Stimulated activated CD8-positive, alpha-beta memory T cell treated with anti-CD3 and anti-CD28 coated beads, Interleukin-15, amount 100 ng/mL, for 1 hour (primary cell): ENCODE data around the gene AVP.
"Not testable (repeated sequence)": the region's sequence is repeated elsewhere in the genome, so short reads cannot be mapped to it uniquely, and the experiment has no call there.

Experiments used
- DNase-seq: peaks from one replicate; pipeline ENCODE4 v3.0.0-alpha.2; 2020; ENCODE audit warnings: low read depth

Gene AVP

DNA sequence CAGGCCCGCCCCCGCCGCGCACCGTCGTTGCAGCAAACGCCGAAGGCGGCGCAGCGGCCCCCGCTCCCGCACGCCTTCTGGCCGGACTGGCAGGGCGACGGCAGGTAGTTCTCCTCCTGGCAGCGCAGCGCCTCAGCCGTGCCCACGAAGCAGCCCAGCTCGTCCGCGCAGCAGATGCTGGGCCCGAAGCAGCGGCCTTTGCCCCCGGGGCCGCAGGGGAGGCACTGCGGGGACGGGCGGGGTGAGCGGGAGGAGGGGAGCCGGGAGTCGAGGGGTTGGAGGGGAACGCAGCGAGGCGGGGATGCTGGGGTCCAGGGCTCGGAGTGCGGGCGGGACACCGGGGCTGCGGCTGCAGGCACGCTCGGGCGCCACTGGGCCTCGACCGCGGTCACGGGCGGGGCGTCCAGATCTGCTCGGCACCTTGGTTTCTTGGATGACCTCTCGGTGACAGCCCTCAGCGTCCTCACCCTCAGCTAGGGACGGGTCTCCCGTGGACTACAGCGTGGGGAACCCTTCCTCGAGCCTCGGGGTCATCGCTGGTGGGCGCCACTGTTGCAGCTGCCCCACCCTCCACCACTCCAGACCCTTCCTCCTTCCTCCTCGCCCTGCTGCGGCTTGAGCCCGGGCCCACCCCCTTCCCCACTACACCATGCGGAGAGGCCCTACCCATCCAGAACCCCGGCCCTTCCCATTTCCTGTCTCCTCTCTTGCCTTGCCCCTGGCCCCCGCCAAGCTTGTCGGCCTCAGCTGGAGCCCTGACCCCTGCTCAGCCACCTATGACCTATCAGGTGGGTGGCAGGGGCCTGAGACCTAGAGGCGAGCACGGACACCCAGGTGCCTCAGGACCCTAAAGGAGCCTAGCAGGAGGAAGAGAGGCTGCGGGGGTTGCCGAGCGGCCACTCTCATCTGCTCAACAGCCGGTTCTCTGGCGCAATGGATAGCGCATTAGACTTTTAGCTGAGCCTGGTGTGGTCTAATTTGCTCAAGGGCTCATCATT, 1.3 kb downstream of the AVP start:
- no peak for DNase-seq

DNA sequence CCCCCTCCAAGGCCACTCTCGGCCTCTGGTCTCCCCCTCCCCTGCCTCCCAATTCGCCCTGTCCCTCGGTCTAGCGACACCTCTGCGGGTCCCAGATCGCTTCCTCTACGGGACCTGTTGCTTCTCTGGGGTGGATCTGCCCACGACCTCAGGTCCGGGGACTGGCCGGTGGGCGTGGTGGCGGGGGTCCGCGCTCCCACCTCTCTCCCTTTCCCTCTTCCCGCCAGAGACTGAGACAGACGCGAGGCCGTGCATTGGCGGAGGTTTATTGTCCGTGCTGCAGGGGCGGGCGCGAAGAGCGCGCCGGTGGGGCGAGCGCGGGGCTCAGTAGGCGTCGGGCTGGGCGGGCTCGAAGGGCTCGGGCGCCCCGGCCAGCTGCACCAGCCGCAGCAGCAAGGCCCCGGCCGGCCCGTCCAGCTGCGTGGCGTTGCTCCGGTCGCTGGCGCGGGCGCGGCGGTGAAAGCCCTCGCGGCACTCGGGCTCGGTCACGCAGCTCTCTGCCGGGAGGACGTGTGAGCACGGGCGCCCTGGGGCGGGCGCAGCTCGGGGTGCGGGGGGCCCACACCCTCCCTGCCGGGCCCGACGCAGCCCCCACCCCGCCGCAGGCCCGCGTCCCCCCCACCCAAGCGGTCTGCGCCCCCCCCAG, 2.1 kb downstream of the AVP start:
- no peak for DNase-seq

DNA sequence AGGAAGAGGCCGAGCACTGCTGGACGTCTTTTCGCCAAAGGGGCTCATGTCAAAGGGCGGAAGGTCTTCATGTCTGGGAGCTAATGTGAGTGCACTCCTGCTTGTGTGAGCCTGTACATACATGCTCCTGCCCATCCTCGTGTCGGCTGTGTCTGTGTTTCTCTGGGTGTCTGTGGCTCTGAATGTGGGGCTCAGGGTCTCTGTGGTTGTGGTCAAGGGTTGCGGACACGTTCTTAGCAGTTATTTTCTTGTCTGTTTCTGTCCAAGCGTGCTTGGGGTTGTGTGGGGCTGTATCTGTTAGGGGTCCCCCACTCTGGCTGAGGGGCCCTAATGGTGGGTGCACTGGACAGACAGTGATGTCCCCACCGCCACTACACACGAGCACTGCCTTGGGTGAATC, 2.9 kb downstream of the AVP start:
- DNase-seq = no peak

GRCh38 chr20:3080939-3081388, 3.6 kb downstream of the AVP start:
- DNase-seq = no peak

GRCh38 chr20:3077618-3078134, 6.8 kb downstream of the AVP start:
- DNase-seq = no peak

DNA sequence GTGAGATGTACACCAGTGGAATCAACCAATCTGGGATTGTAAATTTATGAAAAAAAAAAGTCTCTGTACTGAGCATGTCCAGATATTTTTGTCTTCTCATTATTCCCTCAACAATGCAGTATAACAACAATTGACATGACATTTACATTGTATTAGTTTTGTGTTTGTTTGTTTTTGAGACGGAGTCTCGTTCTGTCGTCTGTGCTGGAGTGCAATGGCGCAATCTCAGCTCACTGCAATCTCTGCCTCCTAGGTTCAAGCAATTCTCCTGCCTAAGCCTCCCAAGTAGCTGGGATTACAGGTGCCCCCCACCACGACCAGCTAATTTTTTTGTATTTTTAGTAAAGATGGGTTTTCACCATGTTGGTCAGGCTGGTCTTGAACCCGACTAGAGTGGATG, 9.2 kb downstream of the AVP start:
- DNase-seq = not testable (repeated sequence)

GRCh38 chr20:3074812-3075211, 9.7 kb downstream of the AVP start:
- no peak for DNase-seq

- not testable (repeated sequence) for DNase-seq
Observed at GRCh38 chr20:3073251-3073643, 11.3 kb downstream of the AVP start.

DNA sequence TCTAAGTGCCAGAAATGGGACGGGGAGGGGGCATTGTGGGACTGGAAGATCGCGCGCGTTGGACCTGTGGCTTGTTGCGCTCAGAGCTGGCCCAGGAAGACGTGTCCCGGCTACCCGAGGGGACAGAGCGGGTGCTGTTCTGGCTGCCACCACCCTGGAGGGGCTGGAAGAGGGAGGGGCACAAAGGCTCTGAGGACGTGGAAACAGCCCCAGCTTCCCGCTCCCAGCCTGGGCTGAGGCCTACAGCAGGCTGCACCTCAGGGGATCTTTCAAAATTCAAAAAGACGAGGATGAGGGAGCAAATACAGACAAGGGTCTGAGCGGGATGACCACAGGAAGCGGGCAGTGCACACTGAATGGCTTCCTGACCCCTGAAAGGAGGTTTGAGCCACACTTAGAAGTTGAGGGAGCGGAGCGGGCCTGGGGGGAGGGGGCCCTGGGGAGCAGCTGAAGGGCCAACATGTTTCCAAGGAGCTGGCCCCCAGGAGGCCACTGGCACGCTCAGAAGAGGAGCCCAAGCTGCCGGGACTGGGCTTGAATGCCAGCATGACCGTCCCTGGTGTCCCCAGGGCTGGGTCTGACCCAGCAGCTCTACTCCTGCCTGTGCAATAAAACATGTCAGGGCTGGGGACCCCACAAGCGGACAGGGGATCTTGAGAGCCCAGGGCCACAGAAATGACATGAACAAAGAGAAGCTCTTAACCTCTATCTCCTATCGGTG, 11.8 kb downstream of the AVP start:
- no peak for DNase-seq

GRCh38 chr20:3071610-3072529, 12.7 kb downstream of the AVP start, which contains the start of gene OXT:
TSS of gene OXT (plus strand) at chr20:3071620. CDS start at chr20:3071656, 36 bp downstream.
- peak; percentile 34 for DNase-seq

DNA sequence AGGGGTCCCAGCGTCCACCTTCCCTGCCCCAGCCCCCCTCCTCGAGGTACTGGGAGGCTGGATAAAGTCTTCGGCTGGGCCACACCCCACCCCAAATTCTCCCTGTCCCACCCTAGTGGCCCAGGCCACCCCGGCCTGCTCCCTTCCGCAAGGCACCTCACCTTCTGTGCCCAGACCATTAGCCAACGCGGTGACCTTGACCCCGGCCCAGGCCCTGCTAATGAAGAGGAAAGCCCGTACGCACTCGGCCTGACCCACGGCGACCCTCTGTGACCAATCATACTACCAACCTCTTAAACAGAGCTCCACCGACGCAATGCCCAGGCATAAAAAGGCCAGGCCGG, 13.3 kb downstream of the AVP start:
- DNase-seq = no peak

DNA sequence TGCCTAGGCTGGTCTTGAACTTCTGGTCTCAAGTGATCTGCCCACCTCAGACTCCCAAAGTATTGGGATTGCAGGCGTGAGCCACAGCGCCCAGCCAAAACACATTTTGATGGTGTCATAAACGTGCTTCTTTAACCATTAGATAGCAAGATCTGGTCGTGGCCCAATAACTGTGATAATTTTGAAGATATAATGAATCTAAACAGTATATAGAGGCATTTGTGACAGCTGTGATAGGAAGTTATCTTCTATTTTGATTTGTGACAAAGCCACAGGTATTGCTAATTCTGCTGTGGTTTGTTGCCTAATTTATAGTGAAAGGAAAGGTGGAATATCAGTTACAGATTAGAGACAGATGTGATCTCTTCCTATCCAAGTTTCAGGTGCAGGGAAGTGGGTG, 13.8 kb downstream of the AVP start:
- DNase-seq = no peak

DNA sequence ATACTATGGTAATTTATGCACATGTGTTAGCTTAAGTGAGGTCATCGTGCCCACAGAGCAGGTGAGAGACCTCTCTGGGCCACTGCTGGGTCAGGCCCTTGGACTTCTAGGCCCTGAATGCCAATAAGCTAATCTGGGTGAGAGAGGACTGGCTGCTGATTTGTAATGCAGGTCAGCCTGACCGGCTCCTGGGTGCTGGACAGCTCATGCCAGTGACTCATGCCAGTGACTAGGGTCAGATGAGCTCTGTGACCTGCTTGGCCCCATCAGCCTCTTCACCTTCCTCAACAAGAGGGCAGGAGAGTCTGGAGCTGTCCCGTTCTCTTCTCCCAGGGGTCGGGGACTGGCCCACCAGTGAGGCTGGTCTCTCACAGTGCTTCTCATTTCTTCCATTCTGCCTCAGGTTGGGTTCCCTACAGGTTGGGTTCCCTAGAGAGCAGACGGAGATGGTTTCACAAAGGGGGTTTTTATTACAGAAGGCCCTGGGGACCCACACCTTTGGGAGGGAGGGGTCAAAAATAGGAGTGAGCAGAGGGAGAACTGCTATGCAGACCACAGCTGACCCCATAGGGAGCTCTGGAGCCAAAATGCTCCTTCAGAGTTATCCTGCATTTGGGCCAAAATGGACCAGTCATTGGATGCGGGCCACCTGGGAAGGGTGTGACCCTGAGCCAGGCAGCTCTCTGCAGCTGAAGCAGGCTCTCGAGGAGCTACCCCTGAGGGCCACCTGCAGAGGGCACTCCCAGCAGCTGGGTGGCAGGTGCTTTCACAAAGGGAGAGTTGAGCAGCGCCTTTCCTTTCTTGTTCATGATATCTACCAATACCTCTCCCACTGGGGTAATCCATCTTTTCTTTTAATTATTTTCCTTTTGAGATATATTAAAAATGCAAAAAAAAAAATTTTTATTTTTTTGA, 15.3 kb downstream of the AVP start:
- DNase-seq = no peak

DNA sequence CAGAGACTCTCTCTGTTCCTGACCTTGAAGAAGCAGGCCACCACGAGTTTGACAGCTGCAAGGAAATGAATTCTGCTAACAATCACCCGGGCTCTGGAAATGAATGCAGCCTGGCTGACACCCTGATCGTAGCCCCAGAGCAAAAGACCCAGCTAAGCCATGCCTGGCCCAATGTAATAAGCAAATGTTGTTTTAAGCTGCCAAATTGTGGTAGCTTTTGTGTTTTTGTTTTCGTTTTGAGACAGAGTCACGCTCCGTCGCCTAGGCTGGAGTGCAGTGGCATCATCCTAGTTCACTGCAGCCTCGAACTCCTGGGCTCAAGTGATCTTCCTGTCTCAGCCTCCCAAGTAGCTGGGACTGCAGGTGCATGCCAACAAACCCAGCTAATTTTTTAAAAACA, 16.4 kb downstream of the AVP start:
- no peak for DNase-seq

- no peak for DNase-seq
Observed at GRCh38 chr20:3067139-3068014, 17.1 kb downstream of the AVP start.

DNA sequence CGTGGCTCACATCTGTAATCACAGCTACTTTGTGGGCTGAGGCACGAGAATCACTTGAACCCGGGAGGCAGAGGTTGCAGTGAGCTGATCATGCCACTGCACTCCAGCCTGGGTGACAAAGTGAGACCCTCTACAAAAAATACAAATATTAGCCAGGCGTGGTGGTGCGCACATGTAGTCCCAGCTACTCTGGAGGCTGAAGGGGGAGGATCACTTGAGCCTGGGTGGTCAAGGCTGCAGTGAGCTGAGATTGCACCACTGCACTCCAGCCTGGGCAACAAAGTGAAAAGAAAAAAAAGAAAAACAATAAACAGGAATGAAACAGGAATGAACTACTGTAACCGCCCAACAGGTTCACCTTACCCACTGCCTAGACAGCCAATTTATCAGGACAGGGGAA, 20.4 kb downstream of the AVP start:
- DNase-seq = not testable (repeated sequence)

- no peak for DNase-seq
Observed at GRCh38 chr20:3059489-3059888, 25.0 kb downstream of the AVP start.

GRCh38 chr20:3051385-3052019, 33.0 kb downstream of the AVP start:
- no peak for DNase-seq
